ENCODE data around the gene LAD1.

LAD1 gene

GRCh38 chr1:201374364-201374763 lies 24.8 kb downstream of the LAD1 start:
- peak overlapping the region; percentile 53 for H3K4me3 ChIP-seq (ENCODE audit: low read depth, low read length)
- DNase-seq (ENCODE audit: low read depth), result no peak

DNA sequence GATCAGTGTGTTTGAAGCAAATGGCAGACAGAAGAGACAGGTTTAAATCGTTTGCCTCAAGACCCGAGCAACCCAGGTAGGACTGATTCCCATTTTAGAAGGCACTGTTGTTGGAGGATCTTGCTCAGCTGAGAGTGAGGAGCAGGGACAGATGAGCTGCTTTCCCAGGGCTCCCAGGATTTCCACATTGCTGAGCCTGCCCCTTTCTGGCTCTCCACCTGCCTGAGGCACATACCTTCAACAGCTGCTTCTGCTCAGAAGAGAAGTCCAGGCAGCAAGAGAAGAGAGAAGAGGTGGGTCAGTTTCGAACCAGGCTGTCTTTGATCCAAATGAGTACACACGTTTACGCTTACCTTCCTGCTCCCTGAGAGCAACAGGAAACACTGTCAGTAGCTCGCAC lies 27.3 kb downstream of the LAD1 start:
- no peak overlapping the region for H3K4me3 ChIP-seq (ENCODE audit: low read depth, low read length)
- no peak for DNase-seq (ENCODE audit: low read depth)

- H3K4me3 ChIP-seq (ENCODE audit: low read depth, low read length), result no peak overlapping the region
- no peak for DNase-seq (ENCODE audit: low read depth)
Measured at GRCh38 chr1:201371276-201371675, 27.8 kb downstream of the LAD1 start.

DNA sequence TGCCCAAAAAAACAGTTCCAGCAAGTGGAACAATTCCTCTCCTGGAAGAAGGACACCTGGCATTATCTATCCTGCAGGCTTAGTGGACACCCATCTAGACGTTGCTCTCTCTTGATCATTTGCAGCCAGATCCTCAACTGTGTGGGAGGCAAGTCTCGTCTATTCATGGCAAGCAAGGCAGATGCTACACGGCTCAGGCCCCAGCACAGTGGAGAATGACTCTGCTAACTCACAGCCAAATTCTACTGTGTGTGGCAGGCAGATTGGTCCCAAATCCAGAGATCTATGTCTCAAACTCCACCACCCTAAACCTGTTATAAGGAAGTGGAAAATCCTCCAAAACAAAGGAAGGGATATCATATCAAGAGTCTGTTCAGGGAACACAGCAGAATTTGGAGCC lies 28.6 kb downstream of the LAD1 start:
- H3K4me3 ChIP-seq (ENCODE audit: low read depth, low read length), result no peak overlapping the region
- DNase-seq (ENCODE audit: low read depth), result no peak

- no peak for DNase-seq (ENCODE audit: low read depth)
Measured at GRCh38 chr1:201369209-201369608, 29.9 kb downstream of the LAD1 start.

DNA sequence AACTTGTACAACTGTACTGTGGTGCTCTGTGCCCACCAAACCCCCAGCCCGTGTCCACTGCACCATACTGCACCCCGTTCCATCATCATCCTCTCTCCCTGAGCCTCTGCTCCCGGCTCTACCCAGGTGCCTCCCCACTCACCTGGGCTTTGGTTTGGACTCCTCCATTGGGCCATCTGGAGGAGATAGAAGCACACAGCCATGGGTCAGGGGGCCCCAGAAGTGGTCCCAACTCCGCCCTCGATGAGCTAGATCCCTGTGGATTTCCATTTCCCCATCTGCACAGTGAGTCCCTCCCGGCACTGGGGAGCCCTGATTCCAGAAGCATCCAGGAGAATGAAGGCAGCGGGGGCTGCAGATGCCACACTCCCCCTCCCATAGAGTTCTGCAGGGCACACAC lies 32.4 kb downstream of the LAD1 start:
- no peak for DNase-seq (ENCODE audit: low read depth)
- H3K4me3 ChIP-seq (ENCODE audit: low read depth, low read length), result no peak overlapping the region

More at GRCh38 chr1:201369209-201369608, 29.9 kb downstream of the LAD1 start:
- H3K4me3 ChIP-seq (ENCODE audit: low read depth, low read length), result no peak overlapping the region

DNA sequence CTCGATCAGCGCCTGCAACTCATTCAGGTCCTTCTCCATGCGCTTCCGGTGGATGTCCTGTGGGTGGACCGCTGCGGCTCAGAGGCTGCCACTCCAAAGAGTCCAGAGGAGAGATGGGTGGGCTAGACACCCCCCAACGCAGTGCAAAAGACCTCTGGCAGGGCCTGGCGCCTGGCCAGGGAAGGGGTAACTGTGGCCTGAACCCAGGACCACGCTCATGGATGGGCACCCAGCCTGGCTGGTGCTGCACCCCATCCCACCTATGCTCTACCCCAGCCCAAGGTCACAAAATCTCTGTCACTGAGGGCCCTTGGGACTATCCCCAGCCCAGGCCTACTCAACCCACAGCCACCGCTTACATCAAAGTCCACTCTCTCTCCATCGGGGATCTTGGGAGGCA lies 33.9 kb downstream of the LAD1 start:
- H3K4me3 ChIP-seq (ENCODE audit: low read depth, low read length), result no peak overlapping the region
- no peak for DNase-seq (ENCODE audit: low read depth)

- no peak for DNase-seq (ENCODE audit: low read depth)
- no peak overlapping the region for H3K4me3 ChIP-seq (ENCODE audit: low read depth, low read length)
Measured at GRCh38 chr1:201364808-201365105, 34.4 kb downstream of the LAD1 start.

- DNase-seq (ENCODE audit: low read depth), result no peak
Measured at GRCh38 chr1:201363467-201363866, 35.7 kb downstream of the LAD1 start.

GRCh38 chr1:201362906-201363305 lies 36.2 kb downstream of the LAD1 start:
- DNase-seq (ENCODE audit: low read depth), result no peak
- no peak overlapping the region for H3K4me3 ChIP-seq (ENCODE audit: low read depth, low read length)

More at GRCh38 chr1:201363467-201363866, 35.7 kb downstream of the LAD1 start:
- no peak overlapping the region for H3K4me3 ChIP-seq (ENCODE audit: low read depth, low read length)

DNA sequence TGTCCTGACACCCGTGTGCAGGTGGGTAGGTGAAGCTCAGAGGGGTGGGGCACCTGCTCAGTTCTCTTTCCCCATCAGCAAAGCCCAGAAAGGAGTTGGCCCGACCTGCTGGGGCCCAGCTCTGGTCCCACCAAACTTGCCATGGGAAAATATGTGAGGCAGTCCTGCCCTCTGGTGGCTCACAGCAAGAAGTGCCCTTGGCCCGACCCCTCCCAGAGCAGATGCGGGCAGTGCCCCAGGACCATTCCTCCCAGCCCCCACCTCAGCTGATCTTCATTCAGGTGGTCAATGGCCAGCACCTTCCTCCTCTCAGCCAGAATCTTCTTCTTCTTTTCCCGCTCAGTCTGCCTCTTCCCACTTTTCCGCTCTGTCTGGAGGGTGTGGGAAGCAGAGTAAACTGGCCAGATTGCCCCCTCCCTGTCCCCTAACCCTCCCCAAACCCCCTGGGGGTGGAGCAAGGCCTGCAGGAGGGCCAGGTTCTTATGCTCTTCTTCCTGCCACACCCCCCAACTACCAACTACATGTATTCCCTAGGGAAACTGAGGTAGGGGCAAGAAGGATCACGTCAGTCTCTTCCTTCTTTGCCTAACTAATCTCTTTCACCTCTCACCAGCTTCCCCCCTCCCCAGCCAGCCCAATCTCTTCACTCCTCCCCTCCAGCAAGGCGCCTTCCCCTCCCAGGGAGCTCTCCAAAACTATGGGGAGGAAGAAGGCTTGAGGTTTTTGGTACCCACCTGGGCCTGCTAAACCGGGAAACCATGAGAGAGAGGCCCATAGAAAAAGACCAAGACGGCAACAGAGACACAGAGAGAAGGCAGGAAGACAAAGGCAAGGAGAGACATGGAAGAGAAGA lies 37.2 kb downstream of the LAD1 start:
- H3K4me3 ChIP-seq (ENCODE audit: low read depth, low read length), result no peak overlapping the region
- DNase-seq (ENCODE audit: low read depth), result no peak

- no peak overlapping the region for H3K4me3 ChIP-seq (ENCODE audit: low read depth, low read length)
- DNase-seq (ENCODE audit: low read depth), result no peak
Measured at GRCh38 chr1:201360901-201361651, 38.0 kb downstream of the LAD1 start.

GRCh38 chr1:201360486-201360885 lies 38.6 kb downstream of the LAD1 start:
- DNase-seq (ENCODE audit: low read depth), result no peak
- no peak overlapping the region for H3K4me3 ChIP-seq (ENCODE audit: low read depth, low read length)

DNA sequence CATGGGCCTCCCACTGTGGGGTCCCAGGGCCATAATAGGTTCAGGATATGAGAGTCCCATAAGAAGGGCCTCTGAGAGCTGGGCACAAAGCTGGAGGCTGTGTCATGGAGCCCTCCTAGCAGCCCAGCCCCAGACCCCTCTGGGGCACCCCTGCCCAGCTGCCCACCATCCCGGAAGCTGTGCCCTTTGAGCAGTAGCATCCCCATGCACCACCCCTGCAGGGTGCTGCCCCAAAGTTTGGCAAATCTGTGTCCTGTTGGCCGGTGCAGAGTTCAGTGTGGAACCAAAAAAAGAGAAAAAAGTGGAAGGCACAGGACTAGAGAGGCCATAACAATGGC lies 39.3 kb downstream of the LAD1 start:
- no peak for DNase-seq (ENCODE audit: low read depth)
- no peak overlapping the region for H3K4me3 ChIP-seq (ENCODE audit: low read depth, low read length)

GRCh38 chr1:201359031-201359872 lies 39.9 kb downstream of the LAD1 start:
- no peak for DNase-seq (ENCODE audit: low read depth)
- no peak overlapping the region for H3K4me3 ChIP-seq (ENCODE audit: low read depth, low read length)

DNA sequence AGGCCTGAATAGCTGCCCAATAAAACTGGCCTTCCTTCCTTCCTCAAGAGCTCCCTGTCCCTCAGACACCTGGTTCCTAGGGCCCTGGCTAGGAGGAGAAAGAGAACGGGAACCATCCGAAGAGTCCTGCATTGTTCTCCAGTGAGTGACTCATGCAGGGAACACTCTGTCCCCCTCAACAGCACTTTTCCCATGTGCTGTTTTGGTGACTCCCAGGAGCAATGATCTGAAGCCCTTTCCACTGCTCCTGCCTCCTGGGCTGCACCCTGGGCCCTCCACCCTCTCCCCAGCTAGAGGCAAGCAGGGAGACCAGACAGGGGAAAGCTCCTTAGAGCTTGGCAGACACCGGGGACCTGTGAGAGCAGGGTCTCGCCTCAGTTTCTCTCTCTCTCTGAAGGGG lies 40.5 kb downstream of the LAD1 start:
- H3K4me3 ChIP-seq (ENCODE audit: low read depth, low read length), result no peak overlapping the region
- DNase-seq (ENCODE audit: low read depth), result peak; percentile 25

DNA sequence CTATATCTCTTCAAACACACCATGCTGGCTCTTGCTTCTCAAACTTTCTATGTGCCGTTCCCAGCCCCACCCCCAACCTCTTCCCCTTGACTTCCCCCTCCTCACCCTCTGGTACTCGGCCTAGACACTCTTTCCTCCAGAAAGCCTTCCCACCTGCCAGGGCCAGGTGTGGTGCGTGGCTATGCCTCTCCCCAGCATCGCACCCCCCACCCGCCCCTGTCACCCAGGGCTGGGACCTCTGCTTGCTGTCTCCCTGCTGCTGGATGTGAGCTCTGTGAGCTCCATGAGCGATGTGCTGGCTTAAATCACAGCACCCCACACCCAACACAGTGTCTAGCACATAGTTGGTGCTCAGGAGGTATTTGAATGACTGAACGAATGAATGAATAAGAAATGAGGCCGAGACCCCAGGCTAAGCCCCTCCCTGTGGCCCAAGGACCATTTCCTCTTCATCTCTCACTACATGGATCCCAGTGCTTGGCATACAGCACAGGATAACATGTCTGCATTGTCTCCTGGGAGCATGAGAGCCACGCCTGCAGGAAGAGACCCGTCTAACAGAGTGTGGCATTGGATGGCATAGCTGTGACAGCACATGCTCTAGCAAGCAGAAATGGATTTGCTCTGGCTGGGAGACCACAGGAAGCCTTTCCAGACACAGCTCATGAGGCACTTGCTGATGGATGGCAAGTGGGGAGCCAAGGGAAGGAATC lies 41.3 kb downstream of the LAD1 start:
- DNase-seq (ENCODE audit: low read depth), result no peak
- no peak overlapping the region for H3K4me3 ChIP-seq (ENCODE audit: low read depth, low read length)

- no peak overlapping the region for H3K4me3 ChIP-seq (ENCODE audit: low read depth, low read length)
- no peak for DNase-seq (ENCODE audit: low read depth)
Measured at GRCh38 chr1:201357211-201357610, 41.9 kb downstream of the LAD1 start.

DNA sequence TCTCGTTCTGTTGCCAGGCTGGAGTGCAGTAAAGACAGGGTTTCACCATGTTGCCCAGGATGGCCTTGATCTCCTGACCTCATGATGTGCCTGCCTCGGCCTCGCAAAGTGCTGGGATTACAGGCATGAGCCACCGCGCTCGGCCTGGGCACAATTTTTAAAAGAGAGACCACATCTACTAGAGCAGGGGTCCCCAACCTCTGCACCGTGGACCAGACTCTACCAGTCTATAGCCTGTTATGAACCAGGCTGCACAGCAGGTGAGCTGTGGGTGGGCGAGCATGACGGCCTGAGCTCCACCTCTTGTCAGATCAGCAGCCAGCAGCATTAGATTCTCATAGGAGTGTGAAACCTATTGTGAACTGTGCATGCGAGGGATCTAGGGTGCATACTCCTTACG lies 42.4 kb downstream of the LAD1 start:
- no peak for DNase-seq (ENCODE audit: low read depth)
- no peak overlapping the region for H3K4me3 ChIP-seq (ENCODE audit: low read depth, low read length)

DNA sequence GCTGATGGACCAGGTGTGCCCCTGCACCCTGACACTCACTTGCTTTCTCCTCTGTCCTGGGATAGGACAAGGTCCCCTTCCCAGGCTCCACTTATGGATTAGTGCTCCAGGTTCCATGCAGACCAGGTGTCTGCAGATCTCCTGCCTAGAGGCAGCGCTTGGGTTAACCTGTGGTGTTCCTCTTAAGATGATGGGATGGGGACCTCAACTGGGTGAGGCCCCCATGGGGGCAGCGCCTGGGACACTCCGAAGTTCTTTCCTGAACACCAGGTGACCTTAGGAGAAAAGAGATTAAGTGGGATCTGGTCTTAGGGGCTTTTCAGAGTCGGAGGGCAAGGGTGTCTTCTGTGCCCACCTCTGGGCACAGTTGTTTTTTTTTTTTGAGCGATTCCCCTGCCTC lies 42.9 kb downstream of the LAD1 start:
- no peak overlapping the region for H3K4me3 ChIP-seq (ENCODE audit: low read depth, low read length)
- no peak for DNase-seq (ENCODE audit: low read depth)
